WERI-Rb-1 (cell line): ENCODE data around the gene DDX4.

Experiments
- DNase-seq: peaks from one replicate; pipeline ENCODE4 v3.0.0-alpha.2; 2020
- H3K27ac ChIP-seq: fragments of 250-450 bp; sonication (Bioruptor Pico); 2 replicates; pipeline ENCODE4 v1.5.1; 2020; ENCODE audit warnings: mild to moderate bottlenecking, moderate library complexity
- H3K27me3 ChIP-seq: fragments of 250-450 bp; sonication (Bioruptor Pico); 2 replicates; pipeline ENCODE4 v1.5.1; 2021; ENCODE audit warnings: mild to moderate bottlenecking, low read depth, moderate library complexity; ENCODE audit not compliant: insufficient read depth, severe bottlenecking
- H3K36me3 ChIP-seq: fragments of 250-450 bp; sonication (Bioruptor Pico); 2 replicates; pipeline ENCODE4 v1.5.1; 2020; ENCODE audit warnings: mild to moderate bottlenecking, moderate library complexity
- H3K4me3 ChIP-seq: 2 replicates; pipeline ENCODE4 v1.5.1; 2011; ENCODE audit warnings: low read depth, mild to moderate bottlenecking, control low read depth, low read length
- H3K9me3 ChIP-seq: fragments of 250-450 bp; sonication (Bioruptor Pico); 2 replicates; pipeline ENCODE4 v1.5.1; 2021; ENCODE audit warnings: mild to moderate bottlenecking, moderate library complexity; ENCODE audit not compliant: severe bottlenecking
- TF ChIP-seq, protein P1 (sequence below): IDR thresholded peaks from 2 replicates; pipeline ENCODE4 v1.5.1; 2011; ENCODE audit warnings: low read depth, mild to moderate bottlenecking, control low read depth, inconsistent platforms, low read length

DDX4 gene

DNA sequence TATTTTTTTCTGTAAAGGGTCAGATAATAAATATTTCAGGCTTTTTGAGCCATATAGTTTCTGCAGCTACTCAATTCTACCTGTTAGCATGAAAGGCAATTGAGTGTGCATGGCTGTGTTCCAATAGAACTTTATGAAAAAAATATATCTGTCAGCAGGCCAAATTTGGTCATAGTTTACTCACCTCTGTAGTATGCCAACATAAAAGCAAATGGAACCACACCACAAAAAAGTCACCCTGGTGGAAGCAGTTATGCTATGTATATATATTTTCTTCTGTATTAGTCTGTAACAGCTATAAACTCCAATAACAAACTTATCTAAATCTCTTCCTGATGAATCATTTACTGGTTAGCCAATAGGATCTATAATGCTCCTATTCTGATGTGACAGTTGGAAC is 29.1 kb upstream of the DDX4 start:
- DNase-seq, result no peak
- H3K9me3 ChIP-seq, result no peaks in the 10 kb centered on the region
- H3K36me3 ChIP-seq, result no peaks in the 10 kb centered on the region
- no peak overlapping the region for H3K4me3 ChIP-seq
- TF ChIP-seq, protein P1, sequence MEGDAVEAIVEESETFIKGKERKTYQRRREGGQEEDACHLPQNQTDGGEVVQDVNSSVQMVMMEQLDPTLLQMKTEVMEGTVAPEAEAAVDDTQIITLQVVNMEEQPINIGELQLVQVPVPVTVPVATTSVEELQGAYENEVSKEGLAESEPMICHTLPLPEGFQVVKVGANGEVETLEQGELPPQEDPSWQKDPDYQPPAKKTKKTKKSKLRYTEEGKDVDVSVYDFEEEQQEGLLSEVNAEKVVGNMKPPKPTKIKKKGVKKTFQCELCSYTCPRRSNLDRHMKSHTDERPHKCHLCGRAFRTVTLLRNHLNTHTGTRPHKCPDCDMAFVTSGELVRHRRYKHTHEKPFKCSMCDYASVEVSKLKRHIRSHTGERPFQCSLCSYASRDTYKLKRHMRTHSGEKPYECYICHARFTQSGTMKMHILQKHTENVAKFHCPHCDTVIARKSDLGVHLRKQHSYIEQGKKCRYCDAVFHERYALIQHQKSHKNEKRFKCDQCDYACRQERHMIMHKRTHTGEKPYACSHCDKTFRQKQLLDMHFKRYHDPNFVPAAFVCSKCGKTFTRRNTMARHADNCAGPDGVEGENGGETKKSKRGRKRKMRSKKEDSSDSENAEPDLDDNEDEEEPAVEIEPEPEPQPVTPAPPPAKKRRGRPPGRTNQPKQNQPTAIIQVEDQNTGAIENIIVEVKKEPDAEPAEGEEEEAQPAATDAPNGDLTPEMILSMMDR, result no peak
- no peak overlapping the region for H3K27ac ChIP-seq
- H3K27me3 ChIP-seq, result no peaks in the 10 kb centered on the region

DNA sequence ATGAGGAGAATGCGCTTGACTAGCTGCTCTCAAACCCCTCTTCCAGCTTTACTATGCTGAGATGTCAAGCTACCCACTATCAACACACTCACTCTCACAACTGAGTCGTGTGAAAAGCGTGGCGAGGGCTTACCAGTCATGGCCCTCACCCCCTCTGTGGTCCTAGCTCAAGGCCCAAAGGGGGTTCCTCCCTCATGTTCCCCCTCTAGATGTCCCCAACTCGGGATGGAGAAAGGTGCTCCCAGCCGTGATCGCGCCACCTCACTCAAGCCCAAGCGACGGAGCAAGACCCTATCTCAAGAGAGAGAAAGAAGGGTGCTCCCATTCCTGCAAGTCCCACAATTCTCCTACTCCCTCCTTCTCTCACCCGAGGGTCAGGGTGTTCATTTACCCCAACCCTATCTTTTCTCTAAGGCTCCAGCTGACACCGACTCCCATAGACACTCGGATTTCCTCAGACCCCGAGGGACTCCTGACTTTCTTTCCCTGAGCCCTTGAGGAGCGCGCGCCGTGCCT is 26.3 kb upstream of the DDX4 start:
- Histone ChIP-seq H3K27me3 (no peaks in the 10 kb centered on the region), H3K4me3 (peak overlapping the region; percentile 99), H3K36me3 (no peaks in the 10 kb centered on the region), H3K9me3 (no peaks in the 10 kb centered on the region), H3K27ac (peak overlapping the region; percentile 39; the same call in 1 of the 2 replicates)
- no peak for DNase-seq
- TF ChIP-seq, protein P1, result no peak

DNA sequence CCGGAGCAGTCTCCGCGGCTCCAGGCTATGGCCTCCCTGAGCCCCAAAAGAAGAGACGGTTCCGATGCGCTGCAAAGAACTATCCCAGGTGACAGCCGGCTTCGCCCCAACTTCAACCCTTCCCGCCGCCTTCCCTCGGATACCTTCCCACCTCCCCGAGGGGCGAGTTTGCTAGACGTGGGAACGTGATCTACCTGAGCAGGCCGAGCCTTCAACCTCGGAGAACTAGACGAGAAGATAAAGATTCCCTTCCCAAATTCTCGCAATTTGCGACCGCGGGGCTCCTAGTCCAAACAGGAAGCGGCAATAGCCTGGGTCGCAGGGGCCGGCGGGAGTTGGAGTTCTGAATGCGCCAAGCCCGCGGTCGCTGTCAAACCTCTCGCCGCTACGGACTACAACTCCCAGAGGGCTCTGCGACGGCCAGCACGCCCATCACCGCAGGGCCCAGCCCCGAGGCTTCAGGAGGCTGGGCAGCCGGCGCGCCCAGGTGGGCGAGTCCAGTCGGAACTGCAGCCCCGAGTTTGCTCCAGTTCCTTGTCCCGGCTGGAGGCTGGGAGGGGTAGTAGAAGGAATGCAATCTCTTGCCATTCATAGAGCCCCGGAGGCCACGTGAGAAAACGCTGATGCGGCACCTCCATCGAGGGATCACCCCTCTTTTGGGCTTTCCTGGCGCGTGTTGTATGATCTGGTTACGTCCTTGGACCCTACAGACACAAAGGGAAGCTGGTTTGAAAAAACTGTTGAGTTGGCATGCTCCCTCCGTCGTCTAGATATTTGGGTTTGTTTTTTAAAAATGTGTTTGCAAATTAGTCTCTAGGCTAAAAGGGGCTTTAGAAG is 25.6 kb upstream of the DDX4 start, which contains the start of gene SLC38A9:
Gene SLC38A9 (minus strand): TSS at position 302 of the 837 bp plus-strand sequence. CDS start 14,366 bp downstream, outside the sequence.
- Histone ChIP-seq H3K27me3 (no peaks in the 10 kb centered on the region), H3K9me3 (no peaks in the 10 kb centered on the region), H3K4me3 (peak within 1 kb of the TSS; percentile 99), H3K36me3 (no peaks in the 10 kb centered on the region), H3K27ac (peak within 1 kb of the TSS; percentile 67)
- TF ChIP-seq, protein P1, result no peak
- peak; percentile 95 for DNase-seq

DNA sequence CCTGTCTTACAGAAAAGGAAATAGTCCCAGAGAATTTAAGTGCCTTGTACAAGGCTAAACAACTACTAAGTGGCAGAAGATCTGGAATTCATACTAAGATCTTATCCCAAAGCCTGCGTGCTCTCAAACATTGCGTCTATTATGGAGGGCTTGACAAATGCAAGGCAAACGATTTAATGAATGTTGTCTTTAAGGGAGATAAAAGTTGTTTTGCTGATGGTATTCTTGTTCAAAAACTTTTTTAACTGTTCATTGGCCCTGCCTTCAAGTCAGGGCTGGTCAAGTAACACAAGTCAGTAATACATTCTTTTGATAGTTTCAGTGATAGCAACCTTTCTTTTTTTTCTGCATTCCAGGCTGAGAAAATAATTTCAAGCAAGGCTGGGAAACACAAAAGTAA is 24.0 kb upstream of the DDX4 start:
- no peaks in the 10 kb centered on the region for H3K27me3 ChIP-seq
- H3K9me3 ChIP-seq, result no peaks in the 10 kb centered on the region
- H3K4me3 ChIP-seq, result no peak overlapping the region
- no peak overlapping the region for H3K27ac ChIP-seq
- TF ChIP-seq, protein P1, result no peak
- no peaks in the 10 kb centered on the region for H3K36me3 ChIP-seq
- no peak for DNase-seq

DNA sequence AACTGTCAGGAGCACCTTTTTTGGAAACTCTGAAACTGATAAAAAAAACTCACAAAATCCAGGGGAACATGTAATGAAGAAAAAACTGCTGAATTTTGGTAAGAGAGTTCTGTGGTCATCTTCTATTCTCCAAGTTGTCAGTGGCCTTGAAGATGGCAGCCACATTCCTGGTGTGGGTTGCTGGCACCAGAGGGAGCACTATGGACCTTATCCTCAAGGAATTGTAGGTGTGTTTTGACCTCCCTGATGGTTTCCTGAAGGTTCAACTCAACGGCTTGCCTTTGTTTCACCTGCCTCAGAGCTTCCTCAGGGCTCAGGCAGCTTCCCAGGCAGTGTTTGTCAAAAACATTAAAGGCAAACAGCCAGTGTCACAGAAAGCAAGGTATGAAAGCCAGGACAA is 23.5 kb upstream of the DDX4 start:
- H3K9me3 ChIP-seq, result no peaks in the 10 kb centered on the region
- H3K36me3 ChIP-seq, result no peaks in the 10 kb centered on the region
- H3K27ac ChIP-seq, result no peak overlapping the region
- TF ChIP-seq, protein P1, result 0 out of 2 replicates have a peak, but pooled peaks have one; percentile 0
- DNase-seq, result no peak
- no peak overlapping the region for H3K4me3 ChIP-seq
- H3K27me3 ChIP-seq, result no peaks in the 10 kb centered on the region
